Endodermal cell (in vitro differentiated cells): ENCODE data around the gene SLC35G3. TPM values are rescaled to one million over a fixed set of nuclear protein-coding genes. Genes with fewer than 3 reads are reported as not detected.

Experiments used
- DNase-seq: peaks from one replicate; pipeline ENCODE4 v3.0.0-alpha.2; 2017
- H3K27ac ChIP-seq: 2 replicates; pipeline ENCODE4 v1.5.1; 2013; ENCODE audit warnings: mild to moderate bottlenecking, low read depth, low read length, moderate library complexity
- H3K27me3 ChIP-seq: 2 replicates; pipeline ENCODE4 v1.6.1; 2013; ENCODE audit warnings: mild to moderate bottlenecking, low read length, moderate library complexity; ENCODE audit not compliant: insufficient read depth, control insufficient read depth, poor library complexity, severe bottlenecking
- H3K36me3 ChIP-seq: 2 replicates; pipeline ENCODE4 v1.7.0; 2013; ENCODE audit warnings: mild to moderate bottlenecking, low read length, moderate library complexity; ENCODE audit not compliant: control insufficient read depth, insufficient read depth
- H3K4me1 ChIP-seq: one replicate; pipeline ENCODE4 v1.7.0; 2013; ENCODE audit warnings: low read length; ENCODE audit not compliant: control insufficient read depth, insufficient read depth
- H3K4me3 ChIP-seq: 2 replicates; pipeline ENCODE4 v1.5.1; 2013; ENCODE audit warnings: mild to moderate bottlenecking, low read length, moderate library complexity
- H3K9ac ChIP-seq: 2 replicates; pipeline ENCODE4 v1.6.1; 2013; ENCODE audit warnings: mild to moderate bottlenecking, low read length, moderate library complexity; ENCODE audit not compliant: poor library complexity, severe bottlenecking; ENCODE audit errors: extremely low read depth
- H3K9me3 ChIP-seq: 2 replicates; pipeline ENCODE4 v1.6.1; 2013; ENCODE audit warnings: mild to moderate bottlenecking, low read length, moderate library complexity; ENCODE audit not compliant: control insufficient read depth
- H3K27ac Mint-ChIP-seq: 2 replicates; pipeline ENCODE4 v1.8.0; 2020; ENCODE audit warnings: mixed read lengths
- H3K27me3 Mint-ChIP-seq: 2 replicates; pipeline ENCODE4 v1.8.0; 2021; ENCODE audit warnings: mild to moderate bottlenecking, mixed read lengths; ENCODE audit not compliant: insufficient read depth
- H3K36me3 Mint-ChIP-seq: 2 replicates; pipeline ENCODE4 v1.8.0; 2020; ENCODE audit warnings: low read depth, mixed read lengths
- H3K4me1 Mint-ChIP-seq: 2 replicates; pipeline ENCODE4 v1.8.0; 2020; ENCODE audit warnings: mixed read lengths
- H3K4me3 Mint-ChIP-seq: 2 replicates; pipeline ENCODE4 v1.8.0; 2020; ENCODE audit warnings: mild to moderate bottlenecking, moderate library complexity, mixed read lengths
- H3K9me3 Mint-ChIP-seq: 2 replicates; pipeline ENCODE4 v1.8.0; 2020; ENCODE audit warnings: mild to moderate bottlenecking, mixed read lengths
- WGBS, 2 experiments: methylation state at CpG; one replicate each; pipeline versions ENCODE4 v1.1.5 to v1.1.7; 2013; ENCODE audit warnings: missing lambda C conversion rate in 2 of 2, mixed read lengths in 1 of 2; ENCODE audit not compliant: insufficient coverage in 1 of 2, insufficient read length in 1 of 2; 5-methylcytosine and 5-hydroxymethylcytosine counted together
- total RNA-seq, 2 donors: library from RNA; stranded (reverse); fragmentation: NEBNext Ultra II Directional in 1 of 2; extraction: Animal tissue kit (Norgen Biotek cat#: 25700) in 1 of 2; gene quantifications; 2 replicates in 1 of 2; 3 replicates in 1 of 2; pipeline ENCODE4 v1.2.1, GENCODE V29; 2021
- TF ChIP-seq, protein P1 (sequence below): fragments of 200-600 bp; sonication (generic); conservative IDR thresholded peaks from 2 replicates; pipeline ENCODE4 v1.5.0; 2021; ENCODE audit warnings: antibody characterized with exemption, mild to moderate bottlenecking

The SLC35G3 gene
- total RNA-seq, 2 donors from 2014 or later, result not detected

DNA sequence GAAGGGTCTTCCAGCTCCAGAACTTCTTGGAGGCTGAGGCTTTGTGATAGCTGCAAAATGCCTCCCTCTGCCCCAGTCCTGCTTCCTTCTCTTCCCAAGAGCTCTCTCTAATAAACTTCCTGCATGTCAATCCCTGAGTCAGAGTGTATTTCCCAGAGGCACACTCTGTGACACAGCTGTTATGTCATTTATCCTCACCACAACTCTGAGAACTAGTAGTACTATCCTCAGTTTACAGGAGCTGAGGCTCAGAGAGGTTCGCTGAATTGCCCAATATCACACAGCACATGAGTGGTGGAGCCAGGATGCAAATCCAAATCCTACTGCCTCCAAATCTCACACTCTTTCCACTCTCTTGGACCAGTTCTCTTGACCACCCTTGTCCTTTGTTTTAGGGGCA is 26.5 kb downstream of the SLC35G3 start:
- no peaks in the 10 kb centered on the region for H3K27me3 ChIP-seq
- no peak overlapping the region for H3K4me3 ChIP-seq
- no peaks in the 10 kb centered on the region for H3K4me1 ChIP-seq
- Mint-ChIP-seq H3K36me3 (no peaks in the 10 kb centered on the region), H3K27me3 (no peaks in the 10 kb centered on the region), H3K27ac (no peak overlapping the region), H3K4me1 (no peaks in the 10 kb centered on the region), H3K9me3 (no peaks in the 10 kb centered on the region), H3K4me3 (no peak overlapping the region)
- H3K27ac ChIP-seq, result no peak overlapping the region
- no peaks in the 10 kb centered on the region for H3K36me3 ChIP-seq
- TF ChIP-seq, protein P1, sequence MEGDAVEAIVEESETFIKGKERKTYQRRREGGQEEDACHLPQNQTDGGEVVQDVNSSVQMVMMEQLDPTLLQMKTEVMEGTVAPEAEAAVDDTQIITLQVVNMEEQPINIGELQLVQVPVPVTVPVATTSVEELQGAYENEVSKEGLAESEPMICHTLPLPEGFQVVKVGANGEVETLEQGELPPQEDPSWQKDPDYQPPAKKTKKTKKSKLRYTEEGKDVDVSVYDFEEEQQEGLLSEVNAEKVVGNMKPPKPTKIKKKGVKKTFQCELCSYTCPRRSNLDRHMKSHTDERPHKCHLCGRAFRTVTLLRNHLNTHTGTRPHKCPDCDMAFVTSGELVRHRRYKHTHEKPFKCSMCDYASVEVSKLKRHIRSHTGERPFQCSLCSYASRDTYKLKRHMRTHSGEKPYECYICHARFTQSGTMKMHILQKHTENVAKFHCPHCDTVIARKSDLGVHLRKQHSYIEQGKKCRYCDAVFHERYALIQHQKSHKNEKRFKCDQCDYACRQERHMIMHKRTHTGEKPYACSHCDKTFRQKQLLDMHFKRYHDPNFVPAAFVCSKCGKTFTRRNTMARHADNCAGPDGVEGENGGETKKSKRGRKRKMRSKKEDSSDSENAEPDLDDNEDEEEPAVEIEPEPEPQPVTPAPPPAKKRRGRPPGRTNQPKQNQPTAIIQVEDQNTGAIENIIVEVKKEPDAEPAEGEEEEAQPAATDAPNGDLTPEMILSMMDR, result no peak
- H3K9ac ChIP-seq, result no peak overlapping the region
- H3K9me3 ChIP-seq, result no peaks in the 10 kb centered on the region
- DNase-seq, result no peak
- 96% methylated on average over 1 of the region's 1 CpG; no CpG with 5 or more reads in 1 of the 2 experiments for WGBS, 2 experiments

DNA sequence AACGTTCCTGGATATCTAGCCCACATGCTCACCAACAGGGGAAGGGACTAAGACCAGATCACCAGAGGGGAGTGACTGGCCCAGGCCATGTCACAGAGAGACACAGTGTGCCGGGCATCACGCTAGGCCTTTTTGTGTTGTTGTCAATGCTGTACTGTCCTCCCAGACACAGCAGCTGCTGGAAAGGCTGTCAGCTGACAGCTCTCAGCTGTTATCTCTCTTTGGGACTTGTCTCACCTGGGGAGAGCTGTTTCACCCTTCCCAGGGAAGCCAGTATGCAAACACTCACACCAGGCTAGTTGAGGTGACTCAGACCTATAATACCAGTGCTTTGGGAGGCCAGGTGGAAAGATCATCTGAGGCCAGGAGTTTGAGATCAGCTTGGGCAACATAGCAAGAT is 27.1 kb downstream of the SLC35G3 start:
- Mint-ChIP-seq H3K4me1 (no peaks in the 10 kb centered on the region), H3K27me3 (no peaks in the 10 kb centered on the region), H3K36me3 (no peaks in the 10 kb centered on the region), H3K27ac (no peak overlapping the region), H3K4me3 (no peak overlapping the region), H3K9me3 (no peaks in the 10 kb centered on the region)
- Histone ChIP-seq H3K9me3 (no peaks in the 10 kb centered on the region), H3K36me3 (no peaks in the 10 kb centered on the region), H3K9ac (no peak overlapping the region), H3K4me3 (no peak overlapping the region), H3K27me3 (no peaks in the 10 kb centered on the region), H3K4me1 (no peaks in the 10 kb centered on the region), H3K27ac (no peak overlapping the region)
- TF ChIP-seq, protein P1, result no peak
- WGBS, 2 experiments, result 70 to 75% methylated on average over 3 of the region's 3 CpGs
- DNase-seq, result peak; percentile 65

DNA sequence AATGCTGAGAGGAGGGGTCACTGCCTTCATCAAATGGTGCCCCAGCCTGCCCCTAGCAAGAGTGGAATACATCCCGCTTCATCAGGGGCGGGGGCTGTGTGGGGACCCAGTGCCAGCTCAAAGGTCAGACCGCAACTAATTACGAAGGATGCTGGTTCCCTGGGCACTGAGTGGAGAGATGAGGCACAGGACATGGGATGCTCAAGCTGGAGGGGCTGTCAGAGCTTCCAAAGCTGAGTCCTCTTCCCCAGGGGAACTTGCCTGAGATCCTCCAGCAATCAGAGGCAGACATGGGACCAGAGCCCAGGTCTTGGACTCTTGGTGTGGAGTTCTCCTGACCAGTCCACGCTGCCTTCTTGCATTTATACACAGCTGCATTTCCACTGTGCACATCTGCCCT is 27.7 kb downstream of the SLC35G3 start:
- no peaks in the 10 kb centered on the region for H3K4me1 ChIP-seq
- Mint-ChIP-seq H3K9me3 (no peaks in the 10 kb centered on the region), H3K4me1 (no peaks in the 10 kb centered on the region), H3K27ac (no peak overlapping the region), H3K36me3 (no peaks in the 10 kb centered on the region), H3K4me3 (no peak overlapping the region), H3K27me3 (no peaks in the 10 kb centered on the region)
- H3K27ac ChIP-seq, result no peak overlapping the region
- no peaks in the 10 kb centered on the region for H3K36me3 ChIP-seq
- no peaks in the 10 kb centered on the region for H3K27me3 ChIP-seq
- H3K9me3 ChIP-seq, result no peaks in the 10 kb centered on the region
- TF ChIP-seq, protein P1, result no peak
- WGBS, 2 experiments, result 50 to 75% methylated on average over 2 to 5 of the region's 5 CpGs
- no peak overlapping the region for H3K4me3 ChIP-seq
- no peak overlapping the region for H3K9ac ChIP-seq
- DNase-seq, result no peak
